DND-41 (cell line): ENCODE results near the gene CALML6.

Source experiments
- ATAC-seq: fragments of 200-7000 bp; cut with Tn5 transposase; 3 replicates; pipeline ENCODE4 v1.9.1; 2021; ENCODE audit warnings: low read depth; ENCODE audit not compliant: insufficient read depth
- DNase-seq: peaks from one replicate; pipeline ENCODE4 v3.0.0-alpha.2; 2020
- H2AFZ ChIP-seq: 2 replicates; pipeline ENCODE4 v1.6.0; 2012; ENCODE audit warnings: low read depth, low read length
- H3K27ac ChIP-seq: 2 replicates; pipeline ENCODE4 v1.5.1; 2012; ENCODE audit warnings: low read length, inconsistent platforms
- H3K27me3 ChIP-seq: fragments of 200-600 bp; sonication (generic); 2 replicates; pipeline ENCODE4 v1.6.0; 2012; ENCODE audit warnings: low read length, mild to moderate bottlenecking, inconsistent platforms; ENCODE audit not compliant: insufficient read depth, poor library complexity
- H3K36me3 ChIP-seq: 2 replicates; pipeline ENCODE4 v1.5.1; 2012; ENCODE audit warnings: low read length, inconsistent platforms; ENCODE audit not compliant: insufficient read depth
- H3K4me1 ChIP-seq: 2 replicates; pipeline ENCODE4 v1.5.1; 2012; ENCODE audit warnings: mild to moderate bottlenecking, low read length; ENCODE audit not compliant: insufficient read depth
- H3K4me2 ChIP-seq: 2 replicates; pipeline ENCODE4 v1.6.0; 2012; ENCODE audit warnings: mild to moderate bottlenecking, moderate library complexity, low read length, inconsistent platforms; ENCODE audit not compliant: insufficient read depth
- H3K4me3 ChIP-seq, 2 experiments: fragments of 200-600 bp in 1 of 2; shearing (Covaris generic) in 1 of 2; 2 replicates each; pipeline ENCODE4 v1.5.1; 2012 to 2016; ENCODE audit warnings: inconsistent platforms in 2 of 2, low read length in 2 of 2, mild to moderate bottlenecking in 2 of 2, low read depth in 1 of 2, moderate library complexity in 1 of 2
- H3K79me2 ChIP-seq: 2 replicates; pipeline ENCODE4 v1.6.0; 2012; ENCODE audit warnings: low read length, inconsistent platforms; ENCODE audit not compliant: insufficient read depth
- H3K9ac ChIP-seq: 2 replicates; pipeline ENCODE4 v1.6.0; 2012; ENCODE audit warnings: low read depth, mild to moderate bottlenecking, inconsistent platforms, low read length, moderate library complexity
- H3K9me3 ChIP-seq: 2 replicates; pipeline ENCODE4 v1.5.1; 2012; ENCODE audit warnings: low read length, moderate library complexity, mild to moderate bottlenecking, inconsistent platforms; ENCODE audit not compliant: insufficient read depth, severe bottlenecking
- H4K20me1 ChIP-seq: 2 replicates; pipeline ENCODE4 v1.6.0; 2012; ENCODE audit warnings: low read length; ENCODE audit not compliant: insufficient read depth
- CTCF ChIP-seq: IDR thresholded peaks from 2 replicates; pipeline ENCODE4 v1.5.1; 2012; ENCODE audit warnings: borderline replicate concordance, low read length, moderate library complexity, mild to moderate bottlenecking; ENCODE audit not compliant: poor library complexity, severe bottlenecking; ENCODE audit errors: extremely low read depth
- EZH2 ChIP-seq: IDR thresholded peaks from 3 replicates; pipeline ENCODE4 v1.6.1; 2012; ENCODE audit warnings: borderline replicate concordance, low read depth, mild to moderate bottlenecking, moderate library complexity, low read length, inconsistent platforms; ENCODE audit not compliant: severe bottlenecking

CALML6 gene

DNA sequence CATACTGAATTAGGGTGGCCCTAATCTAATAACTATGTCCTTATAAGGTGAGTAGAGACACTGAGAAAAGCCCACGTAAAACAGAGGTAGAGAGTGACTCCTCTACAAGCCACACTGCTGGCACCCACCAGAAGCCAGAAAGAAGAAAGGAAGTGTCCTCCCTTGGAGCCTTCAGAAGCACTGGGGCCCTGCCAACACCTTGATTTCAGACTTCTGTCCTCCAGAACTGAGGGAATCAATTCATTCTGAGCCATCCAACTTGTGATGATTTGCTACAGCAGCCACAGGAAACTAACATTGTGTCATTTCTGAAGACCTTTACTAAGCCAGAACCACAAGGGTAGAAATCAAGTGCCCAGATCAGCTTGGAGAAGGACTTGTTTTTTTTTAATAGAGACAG is 39.1 kb upstream of the CALML6 start:
- H3K79me2 ChIP-seq = peaks cover 100% of the 10 kb centered on the region
- H3K9ac ChIP-seq = no peak overlapping the region
- no peaks in the 10 kb centered on the region for H3K27me3 ChIP-seq
- DNase-seq (no peak), ATAC-seq (no peak)
- peaks cover 80% of the 10 kb centered on the region for H3K36me3 ChIP-seq
- no peak overlapping the region for H3K27ac ChIP-seq
- no peak overlapping the region for H3K4me2 ChIP-seq
- H3K4me3 ChIP-seq = no peak overlapping the region
- no peak for TF ChIP-seq CTCF
- no peak for TF ChIP-seq EZH2
- no peaks in the 10 kb centered on the region for H3K9me3 ChIP-seq
- no peak overlapping the region for H2AFZ ChIP-seq
- H4K20me1 ChIP-seq = peaks cover 93% of the 10 kb centered on the region
- H3K4me1 ChIP-seq = no peaks in the 10 kb centered on the region

DNA sequence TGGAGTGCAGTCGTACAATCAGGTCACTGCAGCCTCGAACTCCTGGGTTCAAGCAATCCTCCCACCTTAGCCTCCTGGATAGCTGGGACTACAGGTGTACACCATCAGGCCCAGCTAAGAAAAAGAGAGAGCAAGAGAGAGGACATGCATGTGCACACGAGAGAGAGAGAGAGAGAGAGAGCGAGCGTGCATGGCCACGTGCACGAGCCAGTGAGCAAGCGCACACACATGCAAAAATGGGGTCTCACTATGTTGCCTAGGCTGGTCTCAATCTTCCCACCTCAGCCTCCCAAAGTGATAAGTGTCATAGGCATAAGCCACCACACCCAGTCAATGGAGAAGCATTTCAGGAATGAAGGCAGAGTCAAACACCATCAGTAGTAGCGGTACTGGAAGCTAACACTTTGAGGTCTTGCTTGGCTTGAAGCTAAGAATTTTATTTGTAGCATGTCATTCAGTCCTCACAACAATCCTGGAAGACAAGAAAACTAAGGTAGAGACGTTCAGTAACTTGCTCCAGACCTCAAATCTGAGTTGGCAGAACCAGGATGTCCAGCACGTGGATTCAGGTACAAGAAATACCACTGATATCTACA is 38.6 kb upstream of the CALML6 start:
- TF ChIP-seq CTCF (no peak), EZH2 (no peak)
- Histone ChIP-seq H2AFZ (no peak overlapping the region), H3K27me3 (no peaks in the 10 kb centered on the region), H3K4me3 (no peak overlapping the region), H3K9ac (no peak overlapping the region), H3K9me3 (no peaks in the 10 kb centered on the region), H3K36me3 (peaks cover 83% of the 10 kb centered on the region), H3K4me1 (no peaks in the 10 kb centered on the region), H3K27ac (no peak overlapping the region), H3K79me2 (peaks cover 100% of the 10 kb centered on the region), H3K4me2 (no peak overlapping the region), H4K20me1 (peaks cover 93% of the 10 kb centered on the region)
- DNase-seq (no peak), ATAC-seq (no peak)

- Histone ChIP-seq H3K4me1 (0 out of 2 replicates have a peak, but pooled peaks cover 3% of the 10 kb centered on the region), H3K79me2 (peaks cover 100% of the 10 kb centered on the region), H3K9me3 (no peaks in the 10 kb centered on the region), H2AFZ (no peak overlapping the region), H4K20me1 (peaks cover 93% of the 10 kb centered on the region), H3K27ac (no peak overlapping the region), H3K36me3 (peaks cover 75% of the 10 kb centered on the region), H3K27me3 (no peaks in the 10 kb centered on the region), H3K9ac (no peak overlapping the region), H3K4me2 (no peak overlapping the region), H3K4me3 (no peak overlapping the region)
- DNase-seq (no peak), ATAC-seq (no peak)
- TF ChIP-seq EZH2 (no peak), CTCF (no peak)
Measured at GRCh38 chr1:1877865-1878436, 37.1 kb upstream of the CALML6 start.
